Measurements from ENCODE around the gene RAB17. TPM values are rescaled to one million over a fixed set of nuclear protein-coding genes. Genes with fewer than 3 reads are reported as not detected.

RAB17 gene
- polyA plus RNA-seq, 1 experiment, result 0.10 TPM

DNA sequence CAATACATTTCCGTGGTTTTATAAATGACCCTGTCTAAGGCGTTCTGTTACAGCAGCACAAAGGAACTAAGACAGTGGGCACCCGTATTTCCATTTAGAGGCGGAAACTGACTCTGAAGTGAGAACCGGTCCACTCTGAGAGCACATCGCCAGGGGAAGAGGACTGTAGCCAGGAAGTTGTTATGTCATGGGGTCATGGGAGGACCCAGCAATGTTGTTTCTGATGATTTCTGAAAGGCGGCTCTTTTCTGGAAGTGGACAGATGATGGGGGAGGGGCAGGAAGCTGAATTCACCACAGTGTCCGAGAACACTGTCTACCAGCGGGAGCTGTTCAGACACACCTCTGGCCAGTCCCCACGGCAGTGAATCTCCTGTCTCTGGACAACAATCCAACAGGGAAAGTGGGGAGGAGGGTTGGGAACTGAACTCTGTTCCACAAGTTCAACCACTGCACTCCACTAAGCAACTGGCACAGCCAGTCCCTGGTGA, 34.7 kb upstream of the RAB17 start:
- CTCF ChIA-PET, result interaction anchor here (3.0 kb wide), 1 partner anchor 120 kb away, joined by 12 read pairs; no protein-coding TSS in a partner anchor

DNA sequence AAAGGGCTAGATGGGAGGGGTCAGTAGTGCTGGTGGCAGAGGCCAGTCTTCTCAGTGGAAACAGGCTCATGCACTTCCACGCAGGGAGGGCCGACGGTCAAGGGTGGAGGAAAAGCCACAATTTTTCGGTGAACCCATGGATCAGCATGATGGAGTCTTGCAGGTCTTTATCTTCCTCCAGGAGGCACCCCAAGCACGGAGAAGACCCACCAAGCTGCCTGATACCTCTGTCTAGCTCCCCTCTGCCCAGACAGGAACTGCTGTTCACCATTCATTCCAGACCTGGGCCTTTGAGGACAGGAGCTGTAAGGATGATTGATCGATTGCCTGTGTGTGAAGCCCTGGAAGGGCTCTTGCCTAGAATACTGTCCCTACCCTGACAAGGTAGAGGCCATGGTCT, 34.0 kb upstream of the RAB17 start:
- TF ChIP-seq, protein P1, sequence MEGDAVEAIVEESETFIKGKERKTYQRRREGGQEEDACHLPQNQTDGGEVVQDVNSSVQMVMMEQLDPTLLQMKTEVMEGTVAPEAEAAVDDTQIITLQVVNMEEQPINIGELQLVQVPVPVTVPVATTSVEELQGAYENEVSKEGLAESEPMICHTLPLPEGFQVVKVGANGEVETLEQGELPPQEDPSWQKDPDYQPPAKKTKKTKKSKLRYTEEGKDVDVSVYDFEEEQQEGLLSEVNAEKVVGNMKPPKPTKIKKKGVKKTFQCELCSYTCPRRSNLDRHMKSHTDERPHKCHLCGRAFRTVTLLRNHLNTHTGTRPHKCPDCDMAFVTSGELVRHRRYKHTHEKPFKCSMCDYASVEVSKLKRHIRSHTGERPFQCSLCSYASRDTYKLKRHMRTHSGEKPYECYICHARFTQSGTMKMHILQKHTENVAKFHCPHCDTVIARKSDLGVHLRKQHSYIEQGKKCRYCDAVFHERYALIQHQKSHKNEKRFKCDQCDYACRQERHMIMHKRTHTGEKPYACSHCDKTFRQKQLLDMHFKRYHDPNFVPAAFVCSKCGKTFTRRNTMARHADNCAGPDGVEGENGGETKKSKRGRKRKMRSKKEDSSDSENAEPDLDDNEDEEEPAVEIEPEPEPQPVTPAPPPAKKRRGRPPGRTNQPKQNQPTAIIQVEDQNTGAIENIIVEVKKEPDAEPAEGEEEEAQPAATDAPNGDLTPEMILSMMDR (IDR thresholded peaks at IDR 0.05; ENCODE audit: low read depth, low read length), result no peak
- no peak overlapping the region for H3K27ac ChIP-seq (ENCODE audit: low read depth, low read length)
- H3K9me3 ChIP-seq (ENCODE audit: control insufficient read depth, insufficient read depth, low read length), result no peaks in the 10 kb centered on the region; the same call in 1 of the 2 replicates
- H3K27me3 ChIP-seq (ENCODE audit: control insufficient read depth, insufficient read depth, low read length), result no peaks in the 10 kb centered on the region
- CTCF ChIA-PET, result interaction anchor here (3.0 kb wide), 1 partner anchor 121 kb away, joined by 12 read pairs; no protein-coding TSS in a partner anchor
- no peak for DNase-seq (ENCODE audit: low read depth, low spot score)
- no peak overlapping the region for H3K4me3 ChIP-seq (ENCODE audit: low read depth, low read length)
- POLR2A ChIA-PET, result no interaction called here

More for the DNA sequence above, 34.7 kb upstream of the RAB17 start:
- TF ChIP-seq, protein P1 (IDR thresholded peaks at IDR 0.05; ENCODE audit: low read depth, low read length), result no peak
- Histone ChIP-seq H3K4me3 (ENCODE audit: low read depth, low read length) (no peak overlapping the region), H3K9me3 (ENCODE audit: control insufficient read depth, insufficient read depth, low read length) (no peaks in the 10 kb centered on the region; the same call in 1 of the 2 replicates), H3K27ac (ENCODE audit: low read depth, low read length) (no peak overlapping the region), H3K27me3 (ENCODE audit: control insufficient read depth, insufficient read depth, low read length) (no peaks in the 10 kb centered on the region)
- DNase-seq (ENCODE audit: low read depth, low spot score), result no peak
- POLR2A ChIA-PET, result no interaction called here

DNA sequence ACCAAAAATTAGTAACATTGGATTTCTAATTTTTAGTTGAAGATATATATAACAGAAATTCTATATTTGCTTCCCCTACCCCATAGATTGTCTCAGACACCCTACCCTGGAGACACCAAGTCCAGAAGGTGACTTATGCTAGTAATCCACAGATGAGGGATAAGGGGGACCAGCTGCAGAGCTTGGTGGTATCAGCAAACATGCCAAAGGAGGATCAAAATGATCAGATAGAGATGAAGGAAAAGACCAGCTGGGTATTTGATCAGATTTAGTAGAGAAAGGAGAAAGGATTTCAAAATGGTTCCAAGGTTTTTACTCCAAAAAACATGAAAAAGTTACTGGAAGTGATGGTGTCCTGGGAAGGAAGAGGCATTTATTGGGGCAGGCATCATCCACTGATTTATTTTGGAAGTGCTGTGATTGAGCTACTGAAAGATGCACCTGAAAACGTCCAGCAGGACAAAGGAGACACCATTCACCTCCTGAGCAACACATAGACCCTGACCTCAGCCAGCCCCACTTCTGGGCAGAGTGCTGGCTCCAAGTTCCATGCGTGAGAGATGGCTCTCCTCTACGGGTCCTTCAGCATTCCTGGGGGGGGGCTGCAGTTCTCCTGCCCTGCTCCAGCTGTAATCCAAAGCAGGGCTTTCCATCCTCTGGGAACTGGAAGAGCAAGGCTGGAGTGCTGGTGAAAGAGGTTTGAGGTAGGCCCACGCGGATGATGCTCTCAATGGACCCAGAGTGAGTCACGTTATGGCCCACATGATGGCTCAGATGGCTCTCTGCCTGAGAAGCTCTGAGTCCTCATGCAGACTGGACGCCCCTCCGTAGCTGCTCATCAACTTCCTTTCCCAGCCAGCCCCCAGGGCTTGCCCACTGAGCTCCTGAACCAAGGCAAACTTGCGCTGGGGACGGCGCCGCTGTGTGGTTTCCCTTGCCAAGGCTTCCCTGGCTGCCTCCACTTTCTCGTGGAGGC, 33.2 kb upstream of the RAB17 start:
- no peak for DNase-seq (ENCODE audit: low read depth, low spot score)
- POLR2A ChIA-PET, result no interaction called here
- Histone ChIP-seq H3K27me3 (ENCODE audit: control insufficient read depth, insufficient read depth, low read length) (no peaks in the 10 kb centered on the region), H3K9me3 (ENCODE audit: control insufficient read depth, insufficient read depth, low read length) (no peaks in the 10 kb centered on the region; the same call in 1 of the 2 replicates), H3K27ac (ENCODE audit: low read depth, low read length) (no peak overlapping the region), H3K4me3 (ENCODE audit: low read depth, low read length) (no peak overlapping the region)
- TF ChIP-seq, protein P1 (IDR thresholded peaks at IDR 0.05; ENCODE audit: low read depth, low read length), result no peak
- CTCF ChIA-PET, result interaction anchor here (1.4 to 3.0 kb wide), 2 partner anchors 10 to 122 kb away, joined by 3 to 12 read pairs; no protein-coding TSS in a partner anchor

DNA sequence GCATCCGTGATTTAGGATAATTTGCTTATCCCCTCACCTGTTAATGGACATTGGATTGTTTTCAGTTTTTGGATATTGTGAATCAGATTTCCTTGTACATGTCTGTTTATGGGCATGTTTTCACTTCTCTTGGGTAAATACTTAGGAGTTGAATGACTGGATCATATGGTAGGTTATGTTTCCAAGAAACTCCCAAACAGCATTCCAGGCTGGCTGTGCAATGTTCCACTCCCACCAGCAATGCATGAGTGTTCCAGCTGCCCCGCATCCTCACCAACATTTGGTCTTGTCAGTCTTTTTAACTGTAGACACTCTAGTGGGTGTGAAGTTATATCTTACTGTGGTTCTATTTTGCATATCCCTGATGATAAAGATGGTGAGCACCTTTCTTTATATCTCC, 27.9 kb upstream of the RAB17 start:
- peak; percentile 66 for DNase-seq (ENCODE audit: low read depth, low spot score)
- no peaks in the 10 kb centered on the region for H3K9me3 ChIP-seq (ENCODE audit: control insufficient read depth, insufficient read depth, low read length)
- H3K27ac ChIP-seq (ENCODE audit: low read depth, low read length), result peak overlapping the region; percentile 31
- POLR2A ChIA-PET, result no interaction called here
- CTCF ChIA-PET, result no interaction called here
- no peaks in the 10 kb centered on the region for H3K27me3 ChIP-seq (ENCODE audit: control insufficient read depth, insufficient read depth, low read length)
- no peak overlapping the region for H3K4me3 ChIP-seq (ENCODE audit: low read depth, low read length)
- TF ChIP-seq, protein P1 (IDR thresholded peaks at IDR 0.05; ENCODE audit: low read depth, low read length), result no peak

DNA sequence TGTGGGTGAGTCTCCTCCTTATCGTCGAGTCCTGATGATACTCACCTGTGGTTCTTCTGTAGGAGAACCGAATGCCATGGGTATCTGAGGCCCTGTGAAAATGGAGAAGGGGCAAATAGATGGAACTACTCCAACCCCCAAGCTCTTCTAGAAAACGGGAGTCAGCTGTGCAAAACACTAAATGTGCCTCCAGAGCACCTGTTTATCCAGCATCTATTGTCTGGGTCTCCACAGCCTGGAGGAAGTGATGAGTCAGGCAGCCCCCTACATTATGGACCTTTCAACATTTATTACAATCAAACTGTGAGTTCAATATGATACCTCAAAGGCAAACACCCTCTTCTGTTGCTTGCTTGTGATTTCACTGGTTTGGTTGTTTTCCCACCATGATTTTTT, 27.1 kb upstream of the RAB17 start:
- CTCF ChIA-PET, result no interaction called here
- POLR2A ChIA-PET, result interaction anchor here (1.8 kb wide), 1 partner anchor 52 kb away, joined by 13 read pairs; no protein-coding TSS in a partner anchor
- TF ChIP-seq, protein P1 (IDR thresholded peaks at IDR 0.05; ENCODE audit: low read depth, low read length), result no peak
- no peaks in the 10 kb centered on the region for H3K27me3 ChIP-seq (ENCODE audit: control insufficient read depth, insufficient read depth, low read length)
- DNase-seq (ENCODE audit: low read depth, low spot score), result no peak
- H3K4me3 ChIP-seq (ENCODE audit: low read depth, low read length), result no peak overlapping the region
- H3K9me3 ChIP-seq (ENCODE audit: control insufficient read depth, insufficient read depth, low read length), result no peaks in the 10 kb centered on the region
- peak overlapping the region; percentile 98 for H3K27ac ChIP-seq (ENCODE audit: low read depth, low read length)

Data from AG04450 (cell line).